Ovary (tissue), 3 donors: ENCODE measurements around the gene HPS1.

Experiments used
- CTCF ChIP-seq, 3 donors: fragments of 450-650 bp in 2 of 3; fragments of 200-600 bp in 1 of 3; IDR thresholded peaks; one replicate each; pipeline versions ENCODE4 v1.5.1 to v1.8.0; 2016 to 2022; ENCODE audit warnings: antibody characterized with exemption in 3 of 3, mild to moderate bottlenecking in 1 of 3
- EP300 ChIP-seq: sonication (generic); formaldehyde crosslinking; IDR thresholded peaks from one replicate; pipeline ENCODE4 v1.6.1; 2017; ENCODE audit warnings: antibody characterized with exemption
- POLR2A ChIP-seq: fragments of 450-650 bp; IDR thresholded peaks from one replicate; pipeline ENCODE4 v1.6.1; 2017; ENCODE audit warnings: antibody characterized with exemption, mild to moderate bottlenecking, moderate library complexity
- donor health status: DM: no; HTN: no; CAD: no.

GRCh38 chr10:98482096-98482495 is 35.4 kb upstream of the HPS1 start:
- no peak for TF ChIP-seq POLR2A
- no peak for TF ChIP-seq CTCF (IDR thresholded peaks at IDR 0.05)
- no peak for TF ChIP-seq EP300
